Measurements from ENCODE around the gene TTC7B.

The TTC7B gene

DNA sequence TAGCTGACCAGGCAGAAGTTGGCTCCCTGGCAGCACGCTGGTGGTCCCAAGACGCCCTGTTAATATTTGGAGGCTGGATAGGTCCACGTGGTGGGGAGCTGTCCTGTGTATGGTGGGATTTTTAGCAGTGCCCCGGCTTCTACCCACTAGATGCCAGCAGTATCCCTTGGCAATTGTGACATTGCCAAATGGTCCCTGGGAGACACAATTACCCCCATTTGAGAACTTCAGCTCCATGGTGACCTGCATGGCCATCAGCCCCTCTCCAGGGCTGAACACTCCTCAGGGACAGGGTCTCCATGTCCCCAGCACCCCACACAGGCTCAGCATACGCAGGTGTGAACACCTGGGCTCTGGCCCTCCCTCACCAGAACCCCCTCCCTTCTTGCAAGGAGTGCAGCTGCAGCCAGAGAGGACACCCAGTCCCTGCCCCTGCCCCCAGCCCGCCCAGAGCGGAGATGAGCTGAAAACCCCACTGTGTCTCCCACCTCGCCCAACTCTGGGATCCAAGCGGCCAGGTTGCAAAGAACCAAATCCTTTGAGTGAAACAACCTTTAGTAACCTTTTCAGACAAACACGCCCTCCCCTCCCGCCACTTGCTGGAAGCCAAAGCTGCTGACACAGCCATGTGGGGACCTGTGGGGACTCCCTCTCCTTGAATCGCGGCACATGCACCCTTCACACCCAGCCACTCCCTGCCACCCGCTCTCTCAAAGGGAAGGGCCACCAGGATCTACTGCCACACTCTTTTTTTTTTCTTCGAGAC is 299.0 kb downstream of the TTC7B start:
- DNase-seq (ENCODE audit: low read depth) = no peak

DNA sequence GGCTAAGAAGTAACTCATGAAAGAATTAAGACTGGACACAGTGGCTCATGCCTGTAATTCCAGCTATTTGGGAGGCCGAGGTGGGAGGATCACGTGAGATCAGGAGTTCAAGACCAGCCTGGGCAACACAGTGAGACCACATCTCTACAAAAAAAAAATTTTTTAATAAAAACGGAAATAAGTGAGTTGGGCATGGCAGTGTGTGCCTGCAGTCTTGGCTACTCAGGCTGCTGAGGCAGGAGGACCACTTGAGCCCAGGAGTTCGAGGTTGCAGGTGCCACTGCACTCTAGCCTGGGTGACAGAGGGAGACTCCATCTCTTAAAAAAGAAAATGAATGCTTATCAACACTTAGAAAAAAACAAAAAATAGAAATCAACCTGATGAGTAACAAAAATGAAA is 301.7 kb downstream of the TTC7B start:
- no peak for DNase-seq (ENCODE audit: low read depth)
- TF ChIP-seq, protein P1, sequence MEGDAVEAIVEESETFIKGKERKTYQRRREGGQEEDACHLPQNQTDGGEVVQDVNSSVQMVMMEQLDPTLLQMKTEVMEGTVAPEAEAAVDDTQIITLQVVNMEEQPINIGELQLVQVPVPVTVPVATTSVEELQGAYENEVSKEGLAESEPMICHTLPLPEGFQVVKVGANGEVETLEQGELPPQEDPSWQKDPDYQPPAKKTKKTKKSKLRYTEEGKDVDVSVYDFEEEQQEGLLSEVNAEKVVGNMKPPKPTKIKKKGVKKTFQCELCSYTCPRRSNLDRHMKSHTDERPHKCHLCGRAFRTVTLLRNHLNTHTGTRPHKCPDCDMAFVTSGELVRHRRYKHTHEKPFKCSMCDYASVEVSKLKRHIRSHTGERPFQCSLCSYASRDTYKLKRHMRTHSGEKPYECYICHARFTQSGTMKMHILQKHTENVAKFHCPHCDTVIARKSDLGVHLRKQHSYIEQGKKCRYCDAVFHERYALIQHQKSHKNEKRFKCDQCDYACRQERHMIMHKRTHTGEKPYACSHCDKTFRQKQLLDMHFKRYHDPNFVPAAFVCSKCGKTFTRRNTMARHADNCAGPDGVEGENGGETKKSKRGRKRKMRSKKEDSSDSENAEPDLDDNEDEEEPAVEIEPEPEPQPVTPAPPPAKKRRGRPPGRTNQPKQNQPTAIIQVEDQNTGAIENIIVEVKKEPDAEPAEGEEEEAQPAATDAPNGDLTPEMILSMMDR (IDR thresholded peaks at IDR 0.05; ENCODE audit: low read depth, low read length, missing control alignments) = no peak
- no peak overlapping the region for H3K4me3 ChIP-seq (ENCODE audit: low read depth, low read length)

More for the DNA sequence above, 299.0 kb downstream of the TTC7B start:
- TF ChIP-seq, protein P1 (IDR thresholded peaks at IDR 0.05; ENCODE audit: low read depth, low read length, missing control alignments) = no peak
- H3K4me3 ChIP-seq (ENCODE audit: low read depth, low read length) = no peak overlapping the region

DNA sequence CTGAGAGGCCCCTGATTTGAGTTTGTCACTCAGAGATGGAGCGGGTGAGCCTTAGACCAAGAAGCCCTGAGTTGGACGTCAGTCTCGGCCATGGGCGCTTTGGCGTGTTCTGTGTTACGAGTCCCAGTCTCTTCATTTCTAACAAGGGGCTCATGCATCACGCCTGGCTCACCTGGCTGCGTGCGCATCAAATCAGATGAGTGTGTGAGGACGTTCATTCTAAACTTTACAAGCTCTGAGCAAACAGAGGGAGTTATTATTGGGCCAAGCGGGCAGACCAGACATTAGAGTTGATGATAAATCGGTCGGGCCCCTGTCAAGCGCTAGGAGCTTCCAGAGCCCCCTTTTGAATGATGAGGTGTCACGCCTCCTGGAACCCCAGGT is 302.2 kb downstream of the TTC7B start:
- DNase-seq (ENCODE audit: low read depth) = no peak
- TF ChIP-seq, protein P1 (IDR thresholded peaks at IDR 0.05; ENCODE audit: low read depth, low read length, missing control alignments) = no peak
- H3K4me3 ChIP-seq (ENCODE audit: low read depth, low read length) = no peak overlapping the region

GRCh38 chr14:90513161-90514014 is 302.8 kb downstream of the TTC7B start:
- no peak overlapping the region for H3K4me3 ChIP-seq (ENCODE audit: low read depth, low read length)
- TF ChIP-seq, protein P1 (IDR thresholded peaks at IDR 0.05; ENCODE audit: low read depth, low read length, missing control alignments) = no peak
- DNase-seq (ENCODE audit: low read depth) = no peak

- DNase-seq (ENCODE audit: low read depth) = no peak
- H3K4me3 ChIP-seq (ENCODE audit: low read depth, low read length) = no peak overlapping the region
- TF ChIP-seq, protein P1 (IDR thresholded peaks at IDR 0.05; ENCODE audit: low read depth, low read length, missing control alignments) = no peak
Measured at GRCh38 chr14:90512329-90512991, 303.8 kb downstream of the TTC7B start.

- no peak overlapping the region for H3K4me3 ChIP-seq (ENCODE audit: low read depth, low read length)
- TF ChIP-seq, protein P1 (IDR thresholded peaks at IDR 0.05; ENCODE audit: low read depth, low read length, missing control alignments) = no peak
- no peak for DNase-seq (ENCODE audit: low read depth)
Measured at GRCh38 chr14:90511795-90512328, 304.4 kb downstream of the TTC7B start.

Data from GM12864 (cell line).